GM10266 (cell line): ENCODE measurements around the gene MCM3AP.

Experiments
- DNase-seq: peaks from one replicate; pipeline ENCODE4 v3.0.0; 2012; ENCODE audit errors: extremely low spot score
- CTCF ChIP-seq: IDR thresholded peaks from 2 replicates; pipeline ENCODE4 v1.5.1; 2012; ENCODE audit warnings: mild to moderate bottlenecking, low read depth; ENCODE audit not compliant: control insufficient read depth, insufficient read depth; ENCODE audit errors: missing control alignments

Gene MCM3AP

GRCh38 chr21:46325073-46325912 lies 39.9 kb upstream of the MCM3AP start:
- peak; percentile 65 for DNase-seq
- TF ChIP-seq CTCF = peak; percentile 40

GRCh38 chr21:46324390-46325072 lies 39.1 kb upstream of the MCM3AP start:
- peak; percentile 99 for DNase-seq
- peak; percentile 20 for TF ChIP-seq CTCF

- TF ChIP-seq CTCF = no peak
- DNase-seq = peak; percentile 99
Observed at GRCh38 chr21:46323710-46324389, 38.4 kb upstream of the MCM3AP start, which contains the start of the genes C21orf58 and PCNT. Gene C21orf58 (minus strand): TSS chr21:46323870. CDS start chr21:46322738, 1,132 bp downstream. Gene PCNT (plus strand): TSS chr21:46324156. CDS start chr21:46324229, 73 bp downstream.

- TF ChIP-seq CTCF = no peak
Observed at GRCh38 chr21:46323227-46323709, 37.9 kb upstream of the MCM3AP start.

GRCh38 chr21:46322351-46323226 lies 37.2 kb upstream of the MCM3AP start:
- no peak for TF ChIP-seq CTCF
- no peak for DNase-seq

More at GRCh38 chr21:46323227-46323709, 37.9 kb upstream of the MCM3AP start:
- no peak for DNase-seq

- TF ChIP-seq CTCF = no peak
- no peak for DNase-seq
Observed at GRCh38 chr21:46320331-46320801, 35.0 kb upstream of the MCM3AP start.
